Suprapubic skin (tissue), 4 donors: ENCODE results near the gene H6PD.

ENCODE experiments used
- CTCF ChIP-seq, 2 donors: fragments of 200-600 bp in 1 of 2; fragments of 450-650 bp in 1 of 2; sonication (generic) in 1 of 2; IDR thresholded peaks; one replicate each; pipeline ENCODE4 v1.5.1; 2016 to 2019; ENCODE audit warnings: antibody characterized with exemption in 2 of 2, mild to moderate bottlenecking in 1 of 2, moderate library complexity in 1 of 2
- POLR2A ChIP-seq, 2 donors: fragments of 450-650 bp; IDR thresholded peaks; one replicate each; pipeline ENCODE4 v1.6.1; 2017; ENCODE audit warnings: antibody characterized with exemption in 2 of 2, mild to moderate bottlenecking in 2 of 2, moderate library complexity in 2 of 2
- POLR2AphosphoS5 ChIP-seq, 3 donors: sonication (generic); formaldehyde crosslinking; IDR thresholded peaks; one replicate each; pipeline ENCODE4 v1.6.1; 2017; ENCODE audit warnings: antibody characterized with exemption in 3 of 3

- no peak for TF ChIP-seq CTCF (IDR thresholded peaks at IDR 0.05)
- TF ChIP-seq POLR2A (IDR thresholded peaks at IDR 0.05) = no peak
- no peak for TF ChIP-seq POLR2AphosphoS5 (IDR thresholded peaks at IDR 0.05)
These were observed 32.7 kb downstream of the H6PD start for GRCh38 chr1:9267352-9267686.
